Raji (cell line): ENCODE data around the gene ACER2.

ENCODE experiments used
- POLR2A ChIP-seq: IDR thresholded peaks from 2 replicates; pipeline ENCODE4 v1.6.1; 2011; ENCODE audit warnings: low read depth, low read length, control low read depth; ENCODE audit not compliant: insufficient read depth

Gene ACER2

DNA sequence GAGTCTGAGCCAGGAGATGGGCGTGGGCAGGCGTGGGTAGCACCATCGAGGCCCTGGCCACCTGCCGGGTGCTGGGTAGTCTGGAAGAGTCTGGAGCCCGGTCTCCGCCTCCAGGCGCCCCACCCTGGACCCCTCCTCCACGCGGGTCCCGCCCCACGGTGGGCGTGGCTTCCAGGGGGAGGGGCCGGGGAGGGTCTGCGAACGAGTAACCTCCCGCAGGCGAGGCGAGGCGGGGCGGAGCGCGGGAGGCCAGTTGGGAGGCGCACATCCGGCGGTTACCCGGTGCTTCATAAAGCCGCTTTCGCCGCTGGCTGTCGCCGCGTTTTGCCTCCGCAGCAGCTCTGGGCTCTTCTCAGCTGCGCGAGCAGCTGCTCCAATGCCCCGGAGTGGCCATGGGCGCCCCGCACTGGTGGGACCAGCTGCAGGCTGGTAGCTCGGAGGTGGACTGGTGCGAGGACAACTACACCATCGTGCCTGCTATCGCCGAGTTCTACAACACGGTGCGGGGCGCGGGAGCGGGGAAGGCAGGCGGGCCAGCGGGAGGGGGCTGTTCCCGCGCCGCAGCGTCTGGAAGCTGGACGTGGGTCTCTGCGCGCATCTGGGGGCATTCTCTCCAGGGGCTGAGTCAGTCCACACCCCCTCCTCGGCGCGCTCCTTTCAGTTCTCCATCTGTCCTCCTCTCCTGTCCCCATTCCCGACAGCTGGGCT, at the start of gene ACER2:
ACER2 (plus strand) TSS at position 317 of the 708 bp plus-strand sequence; CDS start at position 393, 76 bp downstream.
- peak; percentile 75 for TF ChIP-seq POLR2A

DNA sequence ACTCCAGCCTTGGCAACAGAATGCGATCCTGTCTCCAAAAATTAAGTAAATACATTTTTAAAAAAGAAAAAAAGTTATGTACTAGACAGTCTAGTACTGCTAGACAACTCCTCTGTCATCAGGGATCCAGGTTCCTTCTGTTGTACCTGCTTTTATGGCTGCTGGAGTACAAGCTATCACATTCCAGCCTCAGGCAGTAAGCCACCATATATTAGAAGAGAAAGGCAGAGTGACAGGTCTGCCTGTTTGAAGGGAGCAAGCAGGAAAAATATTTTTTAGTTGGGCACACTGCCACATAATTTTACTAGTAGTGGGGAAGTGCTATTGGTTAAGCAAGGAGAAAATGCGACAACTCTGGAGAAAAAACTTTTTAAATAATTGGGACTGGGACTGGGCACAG, 39.7 kb upstream of the ACER2 start:
- no peak for TF ChIP-seq POLR2A

DNA sequence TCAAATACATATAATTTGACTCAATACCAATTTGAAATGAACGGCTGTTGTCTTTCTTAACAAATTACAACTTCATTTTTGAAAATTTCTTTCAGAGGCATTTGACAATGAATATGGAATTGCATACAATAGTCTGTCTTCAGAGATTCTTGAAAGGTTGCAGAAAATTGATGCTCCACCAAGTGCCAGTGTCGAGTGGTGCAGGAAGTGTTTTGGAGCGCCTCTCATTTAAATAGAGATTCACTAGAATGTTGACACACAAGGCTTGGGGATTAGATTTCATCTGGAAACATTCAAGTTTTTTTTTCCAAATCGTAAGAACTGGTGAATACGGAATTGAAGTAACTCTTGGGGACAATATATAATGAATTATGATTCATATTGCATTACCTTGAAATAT, 36.9 kb upstream of the ACER2 start:
- TF ChIP-seq POLR2A = no peak

DNA sequence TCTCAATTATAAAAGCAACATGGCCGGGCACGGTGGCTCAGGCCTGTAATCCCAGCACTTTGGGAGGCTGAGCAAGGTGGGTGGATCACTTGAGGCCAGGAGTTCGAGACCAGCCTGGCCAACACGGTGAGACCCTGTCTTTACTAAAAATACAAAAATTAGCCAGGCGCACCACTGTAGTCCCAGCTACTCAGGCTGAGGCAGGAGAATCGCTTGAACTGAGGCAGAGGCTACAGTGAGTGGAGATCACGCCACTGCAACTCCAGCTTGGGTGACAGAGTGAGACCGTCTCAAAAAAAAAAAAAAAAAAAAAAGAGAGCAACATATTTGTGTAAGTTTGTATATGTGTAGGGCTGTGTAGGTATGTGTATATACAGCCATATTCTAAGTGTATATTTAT, 36.2 kb upstream of the ACER2 start:
- TF ChIP-seq POLR2A = no peak

DNA sequence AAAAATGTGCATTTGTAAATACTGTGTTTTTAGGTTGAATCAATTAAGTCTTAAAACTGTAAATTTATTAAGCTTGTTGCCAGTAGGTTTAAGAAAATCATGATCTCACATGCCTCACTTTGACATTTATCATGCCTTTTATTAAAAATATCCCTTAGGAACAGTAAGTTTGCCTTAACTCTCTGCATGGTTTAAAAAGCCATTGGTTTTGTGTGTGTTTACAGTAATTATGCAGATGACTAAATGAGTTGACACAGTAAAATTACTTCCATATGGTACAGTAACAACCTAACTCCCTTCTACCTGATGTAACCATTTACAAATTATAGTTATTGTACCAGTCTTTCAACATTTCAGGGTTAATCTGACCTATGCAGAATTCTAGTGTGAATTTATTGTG, 35.3 kb upstream of the ACER2 start:
- no peak for TF ChIP-seq POLR2A

DNA sequence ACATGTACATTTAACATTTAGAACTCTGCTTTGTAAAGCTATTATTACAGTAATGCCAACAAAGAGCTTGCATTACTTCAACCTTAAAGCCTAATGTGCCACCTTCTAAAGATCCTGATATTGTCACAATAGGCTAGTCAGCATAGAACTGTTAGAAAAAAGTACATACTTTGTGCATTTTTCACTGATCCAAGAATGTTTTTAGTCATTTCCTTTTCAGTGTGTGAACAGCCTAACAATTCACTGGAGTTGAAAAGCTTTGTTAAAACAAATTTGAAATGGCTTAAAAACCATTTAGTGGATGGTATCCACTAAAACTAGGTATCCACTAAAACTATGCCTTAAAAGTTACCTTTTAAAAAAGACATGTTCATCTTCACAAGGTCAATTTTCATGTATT, 33.3 kb upstream of the ACER2 start:
- TF ChIP-seq POLR2A = no peak

DNA sequence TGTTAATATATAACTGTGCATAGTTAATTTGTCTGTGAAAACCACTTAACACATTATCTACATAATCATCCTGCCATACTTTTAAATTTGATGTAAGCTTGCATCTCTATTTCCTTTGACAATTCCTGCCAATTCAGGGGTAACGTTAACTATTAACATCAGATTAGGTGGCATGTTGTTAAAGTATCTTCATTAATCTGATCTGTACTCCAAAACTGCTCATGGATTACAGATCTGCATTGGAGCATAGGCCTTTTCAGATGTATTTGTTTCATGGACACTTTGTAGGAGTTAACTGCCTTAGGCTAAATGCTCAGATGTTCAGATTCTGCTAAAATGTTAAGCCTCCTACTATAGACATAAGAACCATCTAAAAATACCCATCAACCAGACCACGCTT, 31.9 kb upstream of the ACER2 start:
- TF ChIP-seq POLR2A = no peak

DNA sequence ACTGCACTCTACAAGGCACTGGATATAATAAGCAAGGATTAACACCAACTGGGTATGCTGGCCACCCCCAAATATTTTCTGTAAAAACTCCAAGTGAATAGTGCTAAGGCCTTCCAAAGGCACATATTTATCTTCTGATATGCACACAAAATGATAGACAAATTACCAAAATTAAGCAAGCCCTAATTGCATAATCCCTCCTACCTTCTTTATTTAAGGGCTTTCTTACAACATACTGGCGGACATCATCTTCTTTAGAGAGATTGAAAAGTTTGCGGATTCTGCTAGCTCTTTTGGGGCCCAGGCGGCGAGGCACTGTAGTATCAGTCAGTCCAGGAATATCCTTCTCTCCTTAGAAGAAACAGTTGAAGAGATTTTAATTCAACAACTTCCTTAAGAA, 30.6 kb upstream of the ACER2 start:
- TF ChIP-seq POLR2A = no peak

DNA sequence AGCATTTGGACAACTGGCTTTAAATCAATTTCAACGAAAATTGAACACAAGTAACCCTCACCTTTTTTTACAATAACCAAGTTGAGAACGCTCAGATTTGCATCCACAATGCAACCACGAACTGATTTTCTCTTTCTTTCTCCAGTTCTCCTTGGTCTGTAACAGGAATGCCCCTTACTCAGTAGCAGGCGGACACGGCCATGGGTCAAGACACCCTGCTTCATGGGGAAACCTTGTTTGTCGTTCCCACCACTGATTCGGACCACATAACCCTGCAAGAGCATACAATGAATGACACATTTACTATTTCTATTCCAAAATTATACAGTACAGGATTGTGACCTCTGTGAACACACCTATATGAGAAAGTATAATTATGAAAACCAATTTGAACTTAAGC, 30.2 kb upstream of the ACER2 start:
- no peak for TF ChIP-seq POLR2A

DNA sequence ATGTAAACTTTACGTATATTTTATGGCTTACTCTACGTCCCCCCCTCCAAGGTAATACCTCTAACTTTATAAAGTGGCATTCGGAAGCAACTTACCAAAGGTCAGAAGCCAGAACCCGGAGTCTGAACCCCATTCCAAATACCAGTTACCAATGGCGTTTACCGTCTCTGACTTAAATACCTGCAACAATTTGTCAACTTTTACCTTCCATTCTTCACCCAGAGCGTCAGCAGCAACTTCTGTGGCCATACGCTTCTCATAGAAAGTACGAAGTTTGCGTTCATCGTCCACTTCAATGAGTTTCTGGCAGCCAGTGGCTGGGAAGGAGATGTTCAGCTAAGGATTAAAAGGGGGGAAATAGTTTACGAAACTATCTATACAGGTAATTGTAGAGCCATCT, 29.5 kb upstream of the ACER2 start:
- no peak for TF ChIP-seq POLR2A

DNA sequence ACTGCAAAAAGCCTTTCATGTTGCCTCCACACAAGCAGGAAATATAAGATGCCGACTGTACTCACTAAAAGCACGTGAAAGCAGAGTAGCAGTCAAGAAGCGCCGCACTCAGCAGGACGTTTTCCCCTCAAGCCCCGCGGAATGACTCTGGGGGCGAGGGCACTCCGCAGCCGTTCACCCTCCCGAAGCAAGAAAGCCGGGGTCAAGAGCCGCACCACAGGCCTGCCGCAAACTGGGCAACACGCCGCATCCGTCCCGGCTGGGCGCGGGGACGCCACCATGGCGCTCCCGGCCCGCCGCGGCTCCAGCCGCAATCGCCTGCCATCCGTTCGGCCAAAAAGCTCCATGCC, 29.1 kb upstream of the ACER2 start:
- TF ChIP-seq POLR2A = no peak

DNA sequence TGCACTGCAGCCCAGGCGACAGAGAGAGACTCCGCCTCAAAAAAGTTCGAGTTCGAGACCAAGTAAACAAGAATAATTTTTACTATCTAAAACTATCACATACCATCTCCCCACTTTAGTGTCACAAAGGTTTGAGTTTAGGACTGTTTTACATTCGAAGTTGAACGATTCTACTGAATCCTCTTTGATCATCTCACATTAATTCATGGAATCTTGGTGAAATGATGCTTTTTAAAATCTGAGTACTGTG, 28.1 kb upstream of the ACER2 start:
- TF ChIP-seq POLR2A = no peak

DNA sequence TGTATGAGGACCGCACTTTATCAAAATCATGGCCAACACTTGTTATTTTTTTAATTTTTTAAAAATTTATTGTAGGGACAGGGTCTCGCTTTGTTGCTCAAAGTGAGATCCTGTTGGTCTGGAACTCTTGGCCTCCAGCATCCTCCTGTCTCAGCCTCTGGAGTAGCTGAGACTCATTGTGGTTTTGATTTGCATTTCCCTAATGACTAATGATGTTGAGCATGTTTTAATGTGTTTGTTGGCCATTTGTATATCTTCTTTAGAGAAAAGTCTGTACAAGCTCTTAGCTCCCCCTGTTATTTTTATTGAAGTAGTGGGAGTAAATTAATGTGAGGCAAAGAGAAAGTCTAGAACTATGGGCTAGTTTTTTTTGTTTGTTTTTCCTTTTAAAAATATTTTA, 27.2 kb upstream of the ACER2 start:
- no peak for TF ChIP-seq POLR2A

DNA sequence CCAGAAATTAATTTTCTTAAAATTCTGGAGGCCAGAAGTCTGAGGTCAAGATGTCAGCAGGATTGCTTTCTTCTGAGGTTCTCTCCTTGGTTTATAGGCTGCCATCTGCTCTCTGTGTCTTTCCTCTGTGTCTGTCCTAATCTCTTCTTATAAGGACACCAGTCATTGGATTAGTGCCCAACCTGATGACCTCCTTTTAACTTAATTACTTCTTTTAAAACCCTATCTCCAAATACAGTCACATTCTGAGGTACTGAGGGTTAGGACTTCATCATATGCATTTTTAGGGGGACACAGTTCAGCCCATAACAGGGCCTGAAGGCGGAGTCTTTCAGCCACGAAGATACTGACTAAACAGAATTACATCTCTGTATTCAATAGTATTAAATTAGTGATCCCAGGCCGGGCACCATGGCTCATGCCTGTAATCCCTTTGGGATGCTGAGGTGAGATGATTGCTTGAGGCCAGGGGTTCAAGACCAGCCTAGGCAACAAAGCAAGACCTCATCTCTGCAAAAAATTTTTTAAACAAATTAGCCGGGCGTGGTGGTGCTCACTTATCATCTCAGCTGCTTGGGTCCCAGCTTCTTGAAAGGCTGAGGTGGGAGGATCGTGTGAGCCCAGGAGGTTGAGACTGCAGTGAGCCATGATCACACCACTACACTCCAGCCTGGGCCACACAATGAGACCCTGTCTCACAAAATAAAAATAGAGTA, 22.9 kb upstream of the ACER2 start:
- no peak for TF ChIP-seq POLR2A

DNA sequence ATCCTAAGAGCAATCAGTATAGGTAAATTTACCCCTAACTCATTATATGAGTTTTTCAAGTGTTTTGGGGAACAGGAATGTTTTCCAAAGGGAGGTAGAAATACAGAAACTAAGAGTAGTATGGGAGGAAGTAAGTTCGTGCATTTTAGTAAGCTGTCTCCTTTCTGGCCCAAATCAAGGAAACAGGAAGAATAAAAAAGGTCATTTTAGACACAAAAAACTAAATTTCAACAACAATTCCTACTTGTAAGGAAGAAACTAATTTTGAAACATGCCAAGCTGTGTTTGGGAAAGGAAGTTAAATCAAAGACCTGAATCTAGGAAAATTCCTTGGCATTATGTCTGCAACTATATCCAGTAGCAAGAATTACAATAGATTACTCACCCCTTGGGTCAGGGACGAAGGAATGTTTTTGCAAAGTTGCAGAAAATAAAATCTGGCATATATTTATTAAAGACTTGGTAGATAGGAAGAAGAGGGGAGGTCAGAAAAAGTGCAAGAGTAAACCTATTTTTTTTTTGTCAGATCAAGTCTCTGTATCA, 22.2 kb upstream of the ACER2 start:
- no peak for TF ChIP-seq POLR2A

DNA sequence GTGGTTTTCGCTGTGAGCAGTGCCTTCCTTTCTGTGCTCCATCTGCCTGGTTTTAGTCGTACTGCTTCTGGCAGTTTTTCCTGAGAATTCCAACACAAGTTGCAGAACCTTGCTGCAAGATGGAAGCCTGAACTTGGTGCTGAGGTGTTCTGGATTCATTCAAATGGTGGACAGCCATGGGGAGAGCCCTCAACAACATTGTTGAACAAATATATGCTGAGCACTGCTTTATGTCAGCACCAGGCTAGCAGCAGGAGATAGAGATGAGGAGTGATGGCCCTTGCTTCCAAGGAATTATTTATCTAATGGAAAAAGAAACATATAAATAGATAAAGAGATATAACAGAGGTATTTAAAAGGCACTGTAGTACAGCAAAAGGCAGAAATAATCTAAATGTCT, 21.5 kb upstream of the ACER2 start:
- no peak for TF ChIP-seq POLR2A

DNA sequence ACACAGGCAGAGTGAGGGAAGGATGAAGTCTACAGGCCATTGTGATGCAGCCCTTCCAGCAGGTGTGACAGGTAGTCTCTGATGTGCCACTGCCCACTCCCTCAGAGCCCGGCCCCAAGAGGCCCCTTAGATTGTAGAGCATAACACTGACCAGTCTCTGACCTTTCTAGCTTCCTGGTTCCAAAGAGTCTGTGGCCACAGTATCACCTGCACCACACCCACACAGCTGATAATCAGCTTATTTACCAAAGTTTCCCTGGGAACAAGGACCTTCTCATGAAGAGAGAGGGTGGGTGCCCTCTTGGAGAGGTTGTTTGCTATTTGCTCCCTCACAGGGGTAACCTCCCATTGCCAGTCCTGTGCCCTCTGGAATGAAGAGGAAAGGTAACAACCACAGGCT, 11.0 kb upstream of the ACER2 start:
- no peak for TF ChIP-seq POLR2A
